Adipose tissue (tissue), 3 donors: ENCODE results near the gene SLC22A1. TPM values are rescaled to one million over a fixed set of nuclear protein-coding genes. Genes with fewer than 3 reads are reported as not detected.
"Not testable (repeated sequence)": the region's sequence is repeated elsewhere in the genome, so short reads cannot be mapped to it uniquely, and the experiment has no call there.

ENCODE experiments used
- H3K27ac ChIP-seq: one replicate; pipeline ENCODE4 v1.5.1; 2013; ENCODE audit warnings: low read depth, low read length
- WGBS, 3 donors: extraction: QIAGEN DNeasy Blood & Tissue Kit; methylation state at CpG; one replicate each; pipeline ENCODE4 v1.1.7; 2013; 5-methylcytosine and 5-hydroxymethylcytosine counted together
- polyA plus RNA-seq, 3 donors: library from polyadenylated mRNA; stranded (reverse); fragments of 200-250 nt; gene quantifications; one replicate each; pipeline ENCODE4 v1.2.3, GENCODE V29; 2013
- donor health status: healthy with polysubstance abuse.
- donor health status: Bipolar disorder and iron deficiency.
- donor health status: healthy.

The SLC22A1 gene
- polyA plus RNA-seq, 3 donors: 0.15 to 0.56 (median 0.55) TPM

GRCh38 chr6:160154471-160154870, 32.9 kb downstream of the SLC22A1 start:
- 93 to 97% (median 95%) methylated on average over 3 of the region's 3 CpGs for WGBS, 3 donors
- no peak overlapping the region for H3K27ac ChIP-seq

- WGBS, 3 donors: 67 to 90% (median 69%) methylated on average over 1 of the region's 1 CpG
- no peak overlapping the region for H3K27ac ChIP-seq
These were observed 35.2 kb downstream of the SLC22A1 start for GRCh38 chr6:160156842-160157241.

DNA sequence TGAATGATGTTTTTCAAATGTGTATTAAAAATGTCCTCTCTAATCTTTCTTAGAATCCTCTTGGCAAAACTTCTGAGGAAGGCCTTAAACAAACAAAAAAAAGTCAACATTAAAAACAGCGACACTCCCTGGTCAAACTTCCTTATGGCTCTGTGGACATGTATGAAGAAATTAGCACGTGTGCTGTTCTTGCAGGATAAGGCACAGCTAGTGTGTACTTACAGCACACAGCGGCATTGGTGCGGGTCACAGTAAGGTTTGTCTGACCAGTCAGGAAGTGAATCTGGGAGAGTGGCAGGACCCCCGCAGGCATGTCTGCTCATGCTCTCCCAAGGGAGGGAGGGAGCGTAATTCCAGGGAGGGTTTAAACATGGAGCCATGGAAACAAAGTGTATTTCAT, 38.8 kb downstream of the SLC22A1 start:
- WGBS, 3 donors: 39 to 74% (median 67%) methylated on average over 6 of the region's 6 CpGs
- H3K27ac ChIP-seq: no peak overlapping the region

DNA sequence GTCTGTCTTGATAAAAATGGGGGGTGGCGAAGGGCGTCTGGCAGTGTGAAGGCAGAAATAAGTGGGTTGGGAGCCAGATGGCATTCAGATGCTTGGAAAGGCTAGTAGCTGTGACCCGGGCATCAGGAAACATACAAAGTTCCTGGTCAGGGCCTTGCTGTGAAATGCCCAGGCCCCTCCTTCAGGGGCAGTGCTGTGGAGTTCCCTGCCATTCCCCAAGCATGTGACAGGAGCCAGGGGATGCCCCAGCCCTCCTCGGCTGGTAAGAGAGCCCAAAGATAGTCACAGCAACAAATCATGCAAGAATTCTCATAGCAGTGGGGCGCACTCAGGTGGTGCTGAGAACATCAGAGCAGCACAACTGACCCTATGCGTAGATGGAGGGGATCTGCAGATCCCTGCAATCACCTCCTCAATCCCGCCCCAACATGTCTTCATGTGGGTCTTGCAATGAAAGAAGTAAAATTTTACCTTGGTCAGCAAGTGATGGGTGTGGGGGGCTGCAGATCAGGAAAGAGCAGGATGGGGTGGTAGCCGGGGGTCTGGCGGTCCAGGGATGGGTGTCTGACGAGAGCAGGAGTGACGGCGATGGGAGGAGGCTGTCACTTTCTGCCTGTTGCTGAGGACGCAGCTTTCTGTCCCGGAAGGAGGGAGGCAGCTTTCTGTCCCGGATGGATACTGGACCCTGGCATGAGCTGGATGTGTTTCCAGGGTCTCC, 39.5 kb downstream of the SLC22A1 start:
- WGBS, 3 donors: 81 to 90% (median 86%) methylated on average over 15 of the region's 15 CpGs
- H3K27ac ChIP-seq: no peak overlapping the region

DNA sequence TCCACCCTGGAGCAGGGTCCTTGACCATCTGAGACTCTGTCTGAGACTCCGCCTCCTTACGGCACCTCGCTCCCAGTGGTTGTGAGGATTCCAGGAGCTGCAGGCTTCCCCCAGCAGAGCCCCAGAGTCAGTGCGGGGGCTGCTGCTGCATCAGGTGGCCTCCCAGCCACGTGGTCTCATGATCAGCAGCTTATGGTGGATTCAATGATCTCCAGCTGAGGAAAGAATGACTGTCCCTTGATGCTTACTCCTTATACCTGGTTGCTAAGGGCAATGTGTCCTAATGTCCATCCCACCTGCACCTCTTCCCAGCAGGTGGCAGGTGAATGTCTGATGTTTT, 40.0 kb downstream of the SLC22A1 start:
- WGBS, 3 donors: 66 to 82% (median 67%) methylated on average over 5 of the region's 5 CpGs
- no peak overlapping the region for H3K27ac ChIP-seq

GRCh38 chr6:160162030-160162566, 40.5 kb downstream of the SLC22A1 start:
- H3K27ac ChIP-seq: no peak overlapping the region
- WGBS, 3 donors: 75 to 83% (median 77%) methylated on average over 5 of the region's 5 CpGs

- WGBS, 3 donors: 45 to 84% (median 70%) methylated on average over 8 of the region's 8 CpGs
- no peak overlapping the region for H3K27ac ChIP-seq
These were observed 41.8 kb downstream of the SLC22A1 start for GRCh38 chr6:160163425-160163824.

- no peak overlapping the region for H3K27ac ChIP-seq
- WGBS, 3 donors: 45 to 63% (median 61%) methylated on average over 7 of the region's 7 CpGs
These were observed 42.3 kb downstream of the SLC22A1 start for GRCh38 chr6:160163912-160164311.

- WGBS, 3 donors: 90 to 97% (median 92%) methylated on average over 3 of the region's 3 CpGs
- H3K27ac ChIP-seq: not testable (repeated sequence)
These were observed 44.3 kb downstream of the SLC22A1 start for GRCh38 chr6:160165928-160166327.

DNA sequence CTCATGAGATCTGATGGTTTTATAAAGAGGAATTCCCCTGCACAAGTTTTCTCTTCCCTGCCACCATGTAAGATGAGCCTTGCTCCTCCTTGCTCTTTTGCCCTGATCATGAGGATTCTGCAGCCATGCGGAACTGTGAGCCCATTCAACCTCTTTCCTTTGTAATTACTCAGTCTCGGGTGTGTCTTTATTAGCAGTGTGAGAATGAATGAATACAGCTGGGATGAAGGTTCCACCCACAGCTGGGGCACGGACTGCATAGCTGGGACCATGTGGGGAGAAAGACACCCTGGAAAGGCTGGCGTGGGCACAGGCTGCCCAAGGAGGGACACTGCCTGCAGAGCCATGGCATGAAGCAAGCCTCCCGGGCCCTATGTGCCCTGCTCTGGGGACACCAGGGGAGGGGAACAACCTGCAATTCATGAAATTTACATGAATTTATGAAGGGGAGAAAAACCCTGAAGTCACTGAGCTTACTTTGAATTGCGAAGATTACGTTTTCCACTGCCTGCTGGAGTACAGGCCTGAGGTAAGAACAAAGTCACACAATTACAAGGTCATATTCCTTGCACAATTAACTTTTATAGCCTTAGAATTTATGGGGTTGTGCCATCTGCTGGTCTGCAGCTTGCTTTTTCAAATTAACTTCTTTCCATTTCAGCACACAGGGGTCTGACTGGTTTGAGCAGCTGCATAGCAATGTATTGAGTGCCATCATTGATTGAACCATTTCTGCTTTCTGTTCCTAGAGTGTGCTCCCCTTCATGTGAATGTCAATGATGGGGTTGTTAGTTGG, 46.2 kb downstream of the SLC22A1 start:
- WGBS, 3 donors: 81 to 97% (median 86%) methylated on average over 7 of the region's 7 CpGs
- H3K27ac ChIP-seq: no peak overlapping the region

DNA sequence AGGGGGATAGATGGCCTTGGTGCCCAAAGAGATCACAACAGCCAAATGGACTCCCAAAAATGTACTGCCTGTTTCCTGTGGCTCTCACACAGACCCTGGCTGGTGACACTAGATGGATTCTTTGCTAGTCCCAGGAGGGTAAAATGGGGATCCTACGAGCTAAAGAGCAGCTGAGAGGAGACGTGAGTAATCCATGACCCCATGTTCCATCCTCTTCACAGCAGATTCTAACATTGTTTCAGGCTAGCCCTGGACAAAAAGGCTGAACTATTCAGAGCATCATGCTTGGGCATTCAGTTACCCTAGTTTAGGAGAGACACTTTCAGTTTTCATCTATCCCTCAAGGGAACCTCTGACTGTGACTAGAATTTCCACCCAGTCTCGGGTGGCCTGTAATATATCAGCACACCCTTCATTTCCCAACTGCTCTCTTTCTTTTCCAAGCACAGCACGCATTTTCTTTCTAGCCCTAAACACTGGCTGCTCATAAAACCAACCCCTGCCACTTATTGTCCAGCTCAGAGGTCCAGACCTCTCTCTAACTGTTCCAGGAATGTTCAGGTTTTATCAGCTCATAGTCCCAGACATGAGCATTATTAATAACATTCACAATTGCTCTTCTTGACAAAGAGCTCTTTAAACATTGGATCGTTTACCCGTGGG, 48.5 kb downstream of the SLC22A1 start:
- no peak overlapping the region for H3K27ac ChIP-seq
- WGBS, 3 donors: 46 to 57% (median 50%) methylated on average over 6 of the region's 6 CpGs

- no peak overlapping the region for H3K27ac ChIP-seq
- WGBS, 3 donors: 88 to 96% (median 88%) methylated on average over 5 of the region's 5 CpGs
These were observed 51.1 kb downstream of the SLC22A1 start for GRCh38 chr6:160172704-160173103.

- WGBS, 3 donors: 49 to 62% (median 60%) methylated on average over 9 of the region's 9 CpGs
- H3K27ac ChIP-seq: no peak overlapping the region
These were observed 52.4 kb downstream of the SLC22A1 start for GRCh38 chr6:160173806-160174527.

DNA sequence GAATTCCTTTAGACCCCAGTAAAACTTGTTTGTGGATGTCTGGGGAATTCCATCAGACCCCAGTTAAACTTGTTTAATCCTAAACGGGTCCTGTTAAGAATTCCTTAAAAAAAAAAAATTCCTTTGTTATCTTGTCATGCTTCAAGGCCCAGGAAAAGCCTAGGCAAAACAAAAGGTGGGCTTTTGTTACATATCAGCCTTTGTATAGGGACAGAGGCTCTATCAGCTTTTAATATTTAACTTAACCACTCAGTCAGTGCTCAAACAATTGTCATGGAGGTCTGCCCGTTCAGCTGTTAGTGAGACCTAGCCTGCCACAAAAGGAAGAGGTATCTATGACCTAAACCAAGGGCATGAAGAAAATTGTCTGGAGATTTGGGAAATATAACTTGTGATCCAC, 53.1 kb downstream of the SLC22A1 start:
- H3K27ac ChIP-seq: no peak overlapping the region
- 32 to 52% (median 49%) methylated on average over 2 of the region's 2 CpGs for WGBS, 3 donors

- 43 to 48% (median 45%) methylated on average over 2 of the region's 2 CpGs for WGBS, 3 donors
- no peak overlapping the region for H3K27ac ChIP-seq
These were observed 55.6 kb downstream of the SLC22A1 start for GRCh38 chr6:160177220-160177619.

- WGBS, 3 donors: 75 to 87% (median 83%) methylated on average over 5 of the region's 5 CpGs
- H3K27ac ChIP-seq: no peak overlapping the region
These were observed 56.7 kb downstream of the SLC22A1 start for GRCh38 chr6:160178271-160178670.

DNA sequence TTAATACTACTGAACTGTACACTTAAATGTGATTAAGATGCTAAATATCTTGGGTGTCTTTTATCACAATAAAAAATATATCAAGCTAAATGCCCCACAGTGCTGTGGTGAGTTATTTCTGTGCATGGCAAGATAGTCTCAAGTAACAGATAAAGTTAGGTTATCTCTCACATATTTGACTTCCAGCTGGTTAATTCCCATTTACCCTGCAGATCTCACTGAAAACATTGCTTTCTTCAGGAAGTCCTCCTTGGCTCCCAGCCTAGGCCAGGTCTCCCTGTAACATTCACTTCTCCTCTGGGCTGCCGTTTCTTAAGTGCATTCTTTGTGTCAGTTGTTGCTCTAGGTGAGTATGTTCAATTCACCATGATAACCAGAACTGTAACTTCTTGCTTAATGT, 59.1 kb downstream of the SLC22A1 start:
- no peak overlapping the region for H3K27ac ChIP-seq
- WGBS, 3 donors: 32 to 50% (median 46%) methylated on average over 1 of the region's 1 CpG

DNA sequence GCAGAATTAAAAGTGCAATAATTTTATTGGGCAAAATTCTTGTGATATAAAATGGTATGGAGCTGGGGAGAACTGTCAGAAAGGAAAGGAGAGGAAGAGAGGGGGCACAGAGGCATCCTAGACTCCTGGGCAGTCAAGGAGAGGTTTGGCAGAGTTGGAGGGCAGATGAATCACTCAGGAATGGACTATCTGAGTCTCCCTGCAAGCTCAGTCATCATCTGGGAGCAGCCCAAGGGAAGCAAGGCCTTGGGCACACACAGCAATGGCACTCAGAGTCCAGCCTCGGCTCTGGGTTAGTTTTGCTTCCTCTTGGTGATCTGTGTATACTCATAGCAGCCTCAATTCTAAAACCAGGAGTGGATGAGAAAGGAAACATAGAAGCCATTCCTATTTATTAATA, 67.2 kb downstream of the SLC22A1 start:
- no peak overlapping the region for H3K27ac ChIP-seq
- WGBS, 3 donors: 89 to 93% (median 89%) methylated on average over 1 of the region's 1 CpG
